Liver (tissue), 9 donors: ENCODE data around the gene TMEM232. TPM values are rescaled to one million over a fixed set of nuclear protein-coding genes. Genes with fewer than 3 reads are reported as not detected.

Experiments used
- DNase-seq: peaks from one replicate; pipeline ENCODE4 v3.0.0-alpha.2; 2017; ENCODE audit warnings: low spot score
- H3K27ac ChIP-seq, 2 donors: one replicate each; pipeline ENCODE4 v1.7.0; 2013; ENCODE audit warnings: inconsistent platforms in 2 of 2, low read length in 2 of 2, control low read depth in 1 of 2, low read depth in 1 of 2, mild to moderate bottlenecking in 1 of 2
- H3K27me3 ChIP-seq, 4 donors: one replicate each; pipeline versions ENCODE4 v1.6.1 to v1.7.0; 2013; ENCODE audit warnings: low read length in 3 of 4, inconsistent platforms in 1 of 4, mild to moderate bottlenecking in 1 of 4, moderate library complexity in 1 of 4; ENCODE audit not compliant: control insufficient read depth in 4 of 4, insufficient read depth in 4 of 4
- H3K36me3 ChIP-seq, 4 donors: one replicate each; pipeline versions ENCODE4 v1.6.1 to v1.7.0; 2013; ENCODE audit warnings: low read length in 3 of 4, mild to moderate bottlenecking in 3 of 4, low read depth in 1 of 4, moderate library complexity in 1 of 4; ENCODE audit not compliant: control insufficient read depth in 4 of 4, insufficient read depth in 3 of 4
- H3K4me1 ChIP-seq, 4 donors: one replicate each; pipeline versions ENCODE4 v1.6.1 to v1.7.0; 2013; ENCODE audit warnings: low read length in 3 of 4, mild to moderate bottlenecking in 3 of 4, moderate library complexity in 1 of 4; ENCODE audit not compliant: control insufficient read depth in 4 of 4, insufficient read depth in 4 of 4
- H3K4me3 ChIP-seq, 3 donors: one replicate each; pipeline versions ENCODE4 v1.6.1 to v1.7.0; 2013; ENCODE audit warnings: low read length in 3 of 3, control low read depth in 1 of 3, low read depth in 1 of 3, mild to moderate bottlenecking in 1 of 3
- H3K9ac ChIP-seq, 2 donors: one replicate each; pipeline ENCODE4 v1.7.0; 2013; ENCODE audit warnings: low read length in 2 of 2, mild to moderate bottlenecking in 2 of 2, moderate library complexity in 2 of 2, control low read depth in 1 of 2, low read depth in 1 of 2
- H3K9me3 ChIP-seq, 4 donors: one replicate each; pipeline versions ENCODE4 v1.6.1 to v1.7.0; 2013; ENCODE audit warnings: low read length in 3 of 4; ENCODE audit not compliant: control insufficient read depth in 4 of 4
- ATF3 ChIP-seq: IDR thresholded peaks from 2 replicates; pipeline ENCODE4 v1.6.1; 2016; ENCODE audit warnings: antibody characterized with exemption
- CTCF ChIP-seq: fragments of 150-350 bp; IDR thresholded peaks from 2 replicates; pipeline ENCODE4 v1.5.1; 2017; ENCODE audit warnings: improper control_type of control experiment, low read depth, low read length; ENCODE audit not compliant: missing input control
- EGR1 ChIP-seq, 2 donors: IDR thresholded peaks; 2 replicates each; pipeline ENCODE4 v1.6.1; 2016 to 2018; ENCODE audit warnings: antibody characterized with exemption in 2 of 2, low read depth in 2 of 2
- FOXA1 ChIP-seq: IDR thresholded peaks from 2 replicates; pipeline ENCODE4 v1.6.1; 2016; ENCODE audit warnings: antibody characterized with exemption
- FOXA2 ChIP-seq: IDR thresholded peaks from 2 replicates; pipeline ENCODE4 v1.6.1; 2016; ENCODE audit warnings: antibody characterized with exemption
- GABPA ChIP-seq, 2 donors: IDR thresholded peaks in 1 of 2; conservative IDR thresholded peaks in 1 of 2; 2 replicates each; pipeline ENCODE4 v1.6.1; 2016; ENCODE audit warnings: antibody characterized with exemption in 2 of 2, mild to moderate bottlenecking in 1 of 2, moderate library complexity in 1 of 2
- HNF4A ChIP-seq, 2 donors: conservative IDR thresholded peaks; 2 replicates each; pipeline ENCODE4 v1.6.1; 2016; ENCODE audit warnings: antibody characterized with exemption in 2 of 2, mild to moderate bottlenecking in 2 of 2
- HNF4G ChIP-seq: IDR thresholded peaks from 2 replicates; pipeline ENCODE4 v1.6.1; 2016; ENCODE audit warnings: antibody characterized with exemption
- MAX ChIP-seq: IDR thresholded peaks from 2 replicates; pipeline ENCODE4 v1.6.1; 2016; ENCODE audit warnings: antibody characterized with exemption
- NR2F2 ChIP-seq: IDR thresholded peaks from 2 replicates; pipeline ENCODE4 v1.6.1; 2016; ENCODE audit warnings: antibody characterized with exemption
- RAD21 ChIP-seq, 2 donors: IDR thresholded peaks; 2 replicates each; pipeline ENCODE4 v1.6.1; 2016; ENCODE audit warnings: antibody characterized with exemption in 2 of 2, mild to moderate bottlenecking in 2 of 2
- REST ChIP-seq: IDR thresholded peaks from 2 replicates; pipeline ENCODE4 v1.6.1; 2016; ENCODE audit warnings: antibody characterized with exemption, mild to moderate bottlenecking
- RXRA ChIP-seq, 2 donors: IDR thresholded peaks; 2 replicates each; pipeline ENCODE4 v1.6.1; 2017 to 2018; ENCODE audit warnings: antibody characterized with exemption in 2 of 2, mild to moderate bottlenecking in 1 of 2
- SP1 ChIP-seq: IDR thresholded peaks from 2 replicates; pipeline ENCODE4 v1.6.1; 2018; ENCODE audit warnings: antibody characterized with exemption, mild to moderate bottlenecking
- TAF1 ChIP-seq: conservative IDR thresholded peaks from 2 replicates; pipeline ENCODE4 v1.6.1; 2016; ENCODE audit warnings: antibody characterized with exemption, mild to moderate bottlenecking
- YY1 ChIP-seq: IDR thresholded peaks from 2 replicates; pipeline ENCODE4 v1.6.1; 2016; ENCODE audit warnings: antibody characterized with exemption, mild to moderate bottlenecking
- ZBTB33 ChIP-seq: IDR thresholded peaks from 2 replicates; pipeline ENCODE4 v1.6.1; 2016; ENCODE audit warnings: antibody characterized with exemption
- WGBS: extraction: QIAGEN DNeasy Blood & Tissue Kit; methylation state at CpG from one replicate; pipeline ENCODE4 v1.1.7; 2013; 5-methylcytosine and 5-hydroxymethylcytosine counted together
- polyA plus RNA-seq, 2 donors: library from polyadenylated mRNA; stranded (reverse) in 1 of 2; unstranded in 1 of 2; fragments of 200-250 nt in 1 of 2; fragments of >200 nt in 1 of 2; fragmentation: Nextera tagmentation in 1 of 2; extraction: Ambion mirVana in 1 of 2; gene quantifications; one replicate each; pipeline versions ENCODE4 v1.2.1 to v1.2.3, GENCODE V29; 2013 to 2015
- total RNA-seq, 2 donors: library from RNA; depleted of rRNA; stranded (reverse); fragments of >200 nt; gene quantifications; one replicate each; pipeline ENCODE4 v1.2.3, GENCODE V29; 2014
- donor health status: healthy.
- donor health status: healthy.
- donor health status: healthy.
- donor health status: healthy.
- donor health status: healthy.

TMEM232 gene
- total and polyA plus RNA-seq, 4 donors: 0.39 to 2.5 (median 1.0) TPM

GRCh38 chr5:110506378-110506777, 220.1 kb downstream of the TMEM232 start:
- no peaks in the 10 kb centered on the region for H3K9me3 ChIP-seq

GRCh38 chr5:110496276-110496675, 230.2 kb downstream of the TMEM232 start:
- 90% methylated on average over 4 of the region's 4 CpGs for WGBS
- H3K27ac ChIP-seq: no peak overlapping the region
- DNase-seq: no peak
- H3K27me3 ChIP-seq: no peaks in the 10 kb centered on the region
- no peaks in the 10 kb centered on the region for H3K9me3 ChIP-seq
- no peak overlapping the region for H3K9ac ChIP-seq
- no peak overlapping the region for H3K4me3 ChIP-seq
- no peaks in the 10 kb centered on the region for H3K36me3 ChIP-seq
- H3K4me1 ChIP-seq: no peaks in the 10 kb centered on the region
- TF ChIP-seq FOXA2: no peak
- TF ChIP-seq HNF4G: no peak
- no peak for TF ChIP-seq NR2F2
- no peak for TF ChIP-seq FOXA1
- no peak for TF ChIP-seq RAD21 (IDR thresholded peaks at IDR 0.05)
- no peak for TF ChIP-seq GABPA (IDR thresholded peaks at IDR 0.05 in 1 of 2, conservative IDR thresholded peaks at IDR 0.05 in 1 of 2)
- TF ChIP-seq CTCF: no peak
- TF ChIP-seq MAX: no peak
- no peak for TF ChIP-seq ATF3
- TF ChIP-seq YY1: no peak

More at GRCh38 chr5:110506378-110506777, 220.1 kb downstream of the TMEM232 start:
- H3K4me1 ChIP-seq: no peaks in the 10 kb centered on the region
- no peaks in the 10 kb centered on the region for H3K27me3 ChIP-seq
- no peak overlapping the region for H3K27ac ChIP-seq
- H3K36me3 ChIP-seq: no peaks in the 10 kb centered on the region
- H3K9ac ChIP-seq: no peak overlapping the region
- no peak overlapping the region for H3K4me3 ChIP-seq
- DNase-seq: no peak
- TF ChIP-seq HNF4A (conservative IDR thresholded peaks at IDR 0.05): no peak
- no peak for TF ChIP-seq ZBTB33
- TF ChIP-seq HNF4G: no peak
- no peak for TF ChIP-seq EGR1 (IDR thresholded peaks at IDR 0.05; ENCODE audit: low read depth in 2 of 2)
- no peak for TF ChIP-seq RXRA (IDR thresholded peaks at IDR 0.05)
- no peak for TF ChIP-seq TAF1
- TF ChIP-seq GABPA (IDR thresholded peaks at IDR 0.05 in 1 of 2, conservative IDR thresholded peaks at IDR 0.05 in 1 of 2): no peak
- no peak for TF ChIP-seq MAX
- no peak for TF ChIP-seq REST
- TF ChIP-seq ATF3: no peak
- no peak for TF ChIP-seq SP1
- TF ChIP-seq FOXA2: no peak
- no peak for TF ChIP-seq YY1
